Measurements from ENCODE around the gene DIPK1A.

DNA sequence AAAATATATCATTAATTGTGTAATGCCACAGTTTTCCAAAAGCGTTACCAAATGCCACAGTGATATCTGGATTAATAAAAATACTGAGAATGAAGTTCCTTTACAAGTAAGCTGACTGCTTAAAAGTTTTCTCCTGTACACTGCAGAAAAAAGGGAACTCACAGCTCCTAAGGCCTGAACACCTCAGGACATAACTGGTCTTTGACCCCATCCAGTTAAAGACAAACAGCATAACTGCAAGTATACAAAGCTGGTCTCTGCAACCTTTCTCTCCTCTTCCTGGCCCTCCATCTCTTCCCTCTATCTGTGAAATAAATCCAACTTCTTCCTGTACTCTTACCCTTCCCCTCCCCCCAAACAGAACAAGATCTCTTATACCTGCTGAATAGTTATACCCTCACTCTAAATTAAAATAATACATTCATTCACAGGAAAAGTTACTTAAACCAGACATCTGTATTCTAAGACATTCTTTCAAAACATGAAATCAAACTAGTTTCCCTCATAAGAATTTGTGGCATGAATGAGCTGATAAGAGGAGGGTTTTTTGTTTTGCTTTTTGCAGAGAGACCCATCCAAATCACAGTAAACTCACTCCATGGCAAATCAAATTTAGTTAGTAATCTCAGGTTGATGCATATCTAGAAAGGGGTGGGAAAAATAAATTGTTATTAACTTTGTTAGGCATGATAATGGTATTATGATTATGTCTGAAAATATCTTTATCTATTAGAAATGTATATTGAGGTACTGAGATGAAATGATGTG lies 2.9 kb downstream of the DIPK1A start:
- TF ChIP-seq CTCF (IDR thresholded peaks at IDR 0.05) (no peak), EZH2 (IDR thresholded peaks at IDR 0.05) (no peak)

All from neural progenitor cell (in vitro differentiated cells).